SU-DHL-6 (cell line): ENCODE data around the gene TH.

ENCODE experiments used
- H2AFZ ChIP-seq: fragments of 200-600 bp; sonication (generic); 2 replicates; pipeline ENCODE4 v1.6.1; 2014; ENCODE audit warnings: low read depth, mild to moderate bottlenecking, moderate library complexity, mixed read lengths, antibody characterized with exemption, low read length; ENCODE audit not compliant: severe bottlenecking
- H3F3A ChIP-seq: fragments of 200-600 bp; shearing (Covaris generic); 2 replicates; pipeline ENCODE4 v1.6.0; 2016; ENCODE audit warnings: antibody characterized with exemption, mild to moderate bottlenecking; ENCODE audit not compliant: insufficient read depth
- H3K27ac ChIP-seq: fragments of 200-600 bp; sonication (generic); 2 replicates; pipeline ENCODE4 v1.5.1; 2016; ENCODE audit warnings: low read depth, mild to moderate bottlenecking, low read length, moderate library complexity, mixed read lengths
- H3K27me3 ChIP-seq: fragments of 200-600 bp; sonication (generic), shearing (Covaris generic); 2 replicates; pipeline ENCODE4 v1.6.0; 2014; ENCODE audit warnings: mild to moderate bottlenecking, low read length
- H3K36me3 ChIP-seq: fragments of 200-600 bp; sonication (generic); 2 replicates; pipeline ENCODE4 v1.6.1; 2014; ENCODE audit warnings: mild to moderate bottlenecking, low read length, mixed read lengths
- H3K4me2 ChIP-seq: fragments of 300-600, 200-600 bp; shearing (Covaris generic), sonication (generic); 2 replicates; pipeline ENCODE4 v1.6.0; 2014; ENCODE audit warnings: low read length, low read depth, mild to moderate bottlenecking; ENCODE audit not compliant: poor library complexity, severe bottlenecking
- H3K4me3 ChIP-seq: fragments of 200-600 bp; sonication (generic); 2 replicates; pipeline ENCODE4 v1.5.1; 2014; ENCODE audit warnings: antibody characterized with exemption, low read length, mild to moderate bottlenecking, mixed read lengths; ENCODE audit not compliant: insufficient read depth, poor library complexity, severe bottlenecking
- H3K79me2 ChIP-seq: fragments of 200-600 bp; sonication (generic); 2 replicates; pipeline ENCODE4 v1.6.1; 2014; ENCODE audit warnings: mild to moderate bottlenecking, low read length, moderate library complexity; ENCODE audit not compliant: insufficient read depth
- H3K9ac ChIP-seq: fragments of 200-600 bp; sonication (generic); 2 replicates; pipeline ENCODE4 v1.7.0; 2014; ENCODE audit warnings: mild to moderate bottlenecking, low read length
- H3K9me2 ChIP-seq: fragments of 200-600 bp; sonication (generic); replicated peaks from 2 replicates; pipeline ENCODE4 v1.6.1; 2014; ENCODE audit warnings: low read length; ENCODE audit not compliant: insufficient read depth
- H3K9me3 ChIP-seq: fragments of 200-600 bp; sonication (generic); 2 replicates; pipeline ENCODE4 v1.6.1; 2014; ENCODE audit warnings: low read length, mixed read lengths; ENCODE audit not compliant: insufficient read depth
- H4K20me1 ChIP-seq: fragments of 200-600 bp; sonication (generic); 2 replicates; pipeline ENCODE4 v1.6.1; 2014; ENCODE audit warnings: low read depth, mild to moderate bottlenecking, antibody characterized with exemption, low read length, moderate library complexity, mixed read lengths
- EZH2phosphoT487 ChIP-seq: fragments of 200-600 bp; sonication (generic), shearing (Covaris generic); conservative IDR thresholded peaks from 2 replicates; pipeline ENCODE4 v1.6.1; 2018; ENCODE audit warnings: mild to moderate bottlenecking, antibody characterized with exemption, low read length, moderate library complexity, mixed read lengths
- TF ChIP-seq, protein P1 (sequence below): fragments of 200-600 bp; sonication (generic); IDR thresholded peaks from one replicate; pipeline ENCODE4 v1.5.1; 2017; ENCODE audit warnings: antibody characterized with exemption, mild to moderate bottlenecking, low read length, moderate library complexity; ENCODE audit not compliant: insufficient read depth, poor library complexity, severe bottlenecking

The TH gene

DNA sequence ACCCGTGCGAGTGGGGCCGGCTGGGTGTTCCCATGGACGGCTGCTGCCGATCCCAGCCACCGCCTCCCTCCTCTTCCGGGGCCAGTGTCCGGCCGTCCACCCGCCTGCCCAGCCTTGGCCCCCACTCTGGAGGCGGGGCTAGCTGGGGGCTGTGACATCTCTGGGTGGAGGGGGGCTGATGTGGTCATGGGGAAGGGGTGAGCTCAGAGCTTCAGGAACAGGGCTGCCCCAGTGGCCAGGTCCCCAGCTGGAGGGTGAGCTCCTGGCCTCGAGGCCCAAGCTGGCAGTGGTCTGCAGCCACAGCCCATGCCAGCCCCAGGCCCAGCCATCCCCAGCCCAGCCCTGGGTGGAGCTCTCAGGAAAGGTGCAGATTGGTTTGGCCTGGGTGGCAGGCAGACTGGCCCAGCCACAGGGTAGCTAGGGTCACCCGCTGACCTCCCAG lies 13.3 kb downstream of the TH start:
- TF ChIP-seq, protein P1, sequence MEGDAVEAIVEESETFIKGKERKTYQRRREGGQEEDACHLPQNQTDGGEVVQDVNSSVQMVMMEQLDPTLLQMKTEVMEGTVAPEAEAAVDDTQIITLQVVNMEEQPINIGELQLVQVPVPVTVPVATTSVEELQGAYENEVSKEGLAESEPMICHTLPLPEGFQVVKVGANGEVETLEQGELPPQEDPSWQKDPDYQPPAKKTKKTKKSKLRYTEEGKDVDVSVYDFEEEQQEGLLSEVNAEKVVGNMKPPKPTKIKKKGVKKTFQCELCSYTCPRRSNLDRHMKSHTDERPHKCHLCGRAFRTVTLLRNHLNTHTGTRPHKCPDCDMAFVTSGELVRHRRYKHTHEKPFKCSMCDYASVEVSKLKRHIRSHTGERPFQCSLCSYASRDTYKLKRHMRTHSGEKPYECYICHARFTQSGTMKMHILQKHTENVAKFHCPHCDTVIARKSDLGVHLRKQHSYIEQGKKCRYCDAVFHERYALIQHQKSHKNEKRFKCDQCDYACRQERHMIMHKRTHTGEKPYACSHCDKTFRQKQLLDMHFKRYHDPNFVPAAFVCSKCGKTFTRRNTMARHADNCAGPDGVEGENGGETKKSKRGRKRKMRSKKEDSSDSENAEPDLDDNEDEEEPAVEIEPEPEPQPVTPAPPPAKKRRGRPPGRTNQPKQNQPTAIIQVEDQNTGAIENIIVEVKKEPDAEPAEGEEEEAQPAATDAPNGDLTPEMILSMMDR, result no peak
- TF ChIP-seq EZH2phosphoT487, result no peak

GRCh38 chr11:2157294-2158040 lies 14.1 kb downstream of the TH start:
- Histone ChIP-seq H3K27ac (no peak overlapping the region), H3F3A (no peaks in the 10 kb centered on the region), H4K20me1 (no peaks in the 10 kb centered on the region), H3K9ac (no peak overlapping the region), H3K4me3 (no peak overlapping the region), H3K36me3 (no peaks in the 10 kb centered on the region), H3K4me2 (no peak overlapping the region), H2AFZ (no peak overlapping the region), H3K9me2 (no peaks in the 10 kb centered on the region), H3K27me3 (no peaks in the 10 kb centered on the region), H3K79me2 (no peaks in the 10 kb centered on the region), H3K9me3 (no peaks in the 10 kb centered on the region)
- TF ChIP-seq, protein P1, result no peak
- no peak for TF ChIP-seq EZH2phosphoT487

More for the DNA sequence above, 13.3 kb downstream of the TH start:
- H3K79me2 ChIP-seq, result no peaks in the 10 kb centered on the region
- H4K20me1 ChIP-seq, result no peaks in the 10 kb centered on the region
- H2AFZ ChIP-seq, result no peak overlapping the region
- H3K9me3 ChIP-seq, result no peaks in the 10 kb centered on the region
- no peak overlapping the region for H3K4me3 ChIP-seq
- H3F3A ChIP-seq, result no peaks in the 10 kb centered on the region
- H3K9ac ChIP-seq, result no peak overlapping the region
- H3K4me2 ChIP-seq, result no peak overlapping the region
- no peaks in the 10 kb centered on the region for H3K36me3 ChIP-seq
- no peak overlapping the region for H3K27ac ChIP-seq
- H3K9me2 ChIP-seq, result no peaks in the 10 kb centered on the region
- no peaks in the 10 kb centered on the region for H3K27me3 ChIP-seq

GRCh38 chr11:2156416-2157182 lies 15.0 kb downstream of the TH start:
- no peak for TF ChIP-seq EZH2phosphoT487
- TF ChIP-seq, protein P1, result peak; percentile 84
- no peaks in the 10 kb centered on the region for H3K36me3 ChIP-seq
- H3K4me3 ChIP-seq, result no peak overlapping the region
- no peak overlapping the region for H2AFZ ChIP-seq
- no peaks in the 10 kb centered on the region for H3K79me2 ChIP-seq
- H3K9ac ChIP-seq, result no peak overlapping the region
- no peaks in the 10 kb centered on the region for H3F3A ChIP-seq
- no peaks in the 10 kb centered on the region for H3K9me3 ChIP-seq
- no peaks in the 10 kb centered on the region for H4K20me1 ChIP-seq
- no peaks in the 10 kb centered on the region for H3K27me3 ChIP-seq
- no peak overlapping the region for H3K4me2 ChIP-seq
- H3K9me2 ChIP-seq, result no peaks in the 10 kb centered on the region
- H3K27ac ChIP-seq, result no peak overlapping the region
